ENCODE results near the gene GUCA2B. TPM values are rescaled to one million over a fixed set of nuclear protein-coding genes. Genes with fewer than 3 reads are reported as not detected.

The GUCA2B gene
- polyA plus RNA-seq, 3 donors, result not detected

DNA sequence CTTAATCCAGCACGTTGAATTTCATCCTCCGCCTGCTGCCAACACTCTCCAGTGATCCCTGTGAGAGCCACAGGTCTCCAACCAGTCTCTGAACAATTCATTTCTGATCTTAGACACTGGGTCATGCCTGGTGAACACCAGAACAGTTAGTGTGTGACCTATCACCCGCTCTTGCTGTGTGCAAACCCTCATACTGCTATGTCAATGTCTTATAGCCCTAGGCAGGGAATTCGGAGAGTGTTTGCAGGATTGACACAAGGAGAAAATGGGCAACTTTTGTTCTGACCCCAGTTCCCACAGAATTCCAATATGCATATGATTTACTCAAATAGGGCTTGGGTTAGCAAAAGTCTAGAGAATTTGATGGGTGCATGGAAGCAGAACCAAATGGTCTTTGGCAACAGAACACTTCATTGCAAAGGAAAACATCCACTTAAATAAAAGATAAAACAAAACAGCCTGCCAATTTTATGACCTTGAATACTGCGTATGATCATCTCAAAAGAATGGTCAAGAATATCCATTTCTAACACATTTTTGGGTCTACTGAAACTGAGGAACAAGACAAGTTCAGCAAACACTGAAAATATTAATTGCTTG lies 23.0 kb upstream of the GUCA2B start:
- no peaks in the 10 kb centered on the region for H4K20me1 ChIP-seq (ENCODE audit: insufficient read depth, low read length)
- no peaks in the 10 kb centered on the region for H3K79me2 ChIP-seq (ENCODE audit: insufficient read depth, low read length)
- H3K27me3 ChIP-seq (ENCODE audit: control insufficient read depth in 2 of 2, insufficient read depth in 2 of 2, low read length in 2 of 2), result no peaks in the 10 kb centered on the region
- H3K4me1 Mint-ChIP-seq, result no peaks in the 10 kb centered on the region
- no peaks in the 10 kb centered on the region for H3K4me1 ChIP-seq (ENCODE audit: control insufficient read depth in 1 of 2, insufficient read depth in 2 of 2, low read length in 2 of 2)
- H3K4me2 ChIP-seq (replicated peaks; ENCODE audit: extremely low read depth, low read length, poor library complexity, severe bottlenecking), result no peak overlapping the region
- H3K36me3 Mint-ChIP-seq, result no peaks in the 10 kb centered on the region
- no peaks in the 10 kb centered on the region for H3K36me3 ChIP-seq (replicated peaks in 1 of 2; ENCODE audit: control insufficient read depth in 1 of 2, insufficient read depth in 2 of 2, low read length in 2 of 2)
- no peak overlapping the region for H3K27ac ChIP-seq (ENCODE audit: low read depth in 1 of 2, low read length in 2 of 2)
- intact Hi-C loops (cut with micrococcal nuclease), result no loop called here
- 100% methylated on average over 2 of the region's 5 CpGs for WGBS (ENCODE audit: insufficient coverage)
- H3K27ac Mint-ChIP-seq, result no peak overlapping the region
- H2AFZ ChIP-seq (ENCODE audit: insufficient read depth, low read depth, low read length, poor library complexity, severe bottlenecking), result no peak overlapping the region
- H3K9me3 ChIP-seq (replicated peaks in 1 of 2; ENCODE audit: control insufficient read depth in 1 of 2, insufficient read depth in 1 of 2, low read length in 2 of 2), result no peaks in the 10 kb centered on the region
- peaks cover 0 to 2% (median 0%) of the 10 kb centered on the region in 7 donors for H3K9me3 Mint-ChIP-seq
- no peak overlapping the region for H3K4me3 Mint-ChIP-seq
- H3K4me3 ChIP-seq (replicated peaks in 1 of 3; ENCODE audit: low read depth in 2 of 3, low read length in 3 of 3), result no peak overlapping the region
- H3K9ac ChIP-seq (ENCODE audit: insufficient read depth, low read length, poor library complexity, severe bottlenecking), result no peak overlapping the region
- no peak for DNase-seq
- H3K27me3 Mint-ChIP-seq (ENCODE audit: low read depth in 3 of 3), result peaks cover 0 to 1% (median 0%) of the 10 kb centered on the region in 3 donors
- TF ChIP-seq, protein P1, sequence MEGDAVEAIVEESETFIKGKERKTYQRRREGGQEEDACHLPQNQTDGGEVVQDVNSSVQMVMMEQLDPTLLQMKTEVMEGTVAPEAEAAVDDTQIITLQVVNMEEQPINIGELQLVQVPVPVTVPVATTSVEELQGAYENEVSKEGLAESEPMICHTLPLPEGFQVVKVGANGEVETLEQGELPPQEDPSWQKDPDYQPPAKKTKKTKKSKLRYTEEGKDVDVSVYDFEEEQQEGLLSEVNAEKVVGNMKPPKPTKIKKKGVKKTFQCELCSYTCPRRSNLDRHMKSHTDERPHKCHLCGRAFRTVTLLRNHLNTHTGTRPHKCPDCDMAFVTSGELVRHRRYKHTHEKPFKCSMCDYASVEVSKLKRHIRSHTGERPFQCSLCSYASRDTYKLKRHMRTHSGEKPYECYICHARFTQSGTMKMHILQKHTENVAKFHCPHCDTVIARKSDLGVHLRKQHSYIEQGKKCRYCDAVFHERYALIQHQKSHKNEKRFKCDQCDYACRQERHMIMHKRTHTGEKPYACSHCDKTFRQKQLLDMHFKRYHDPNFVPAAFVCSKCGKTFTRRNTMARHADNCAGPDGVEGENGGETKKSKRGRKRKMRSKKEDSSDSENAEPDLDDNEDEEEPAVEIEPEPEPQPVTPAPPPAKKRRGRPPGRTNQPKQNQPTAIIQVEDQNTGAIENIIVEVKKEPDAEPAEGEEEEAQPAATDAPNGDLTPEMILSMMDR (IDR thresholded peaks at IDR 0.05), result no peak

- H3K9ac ChIP-seq (ENCODE audit: insufficient read depth, low read length, poor library complexity, severe bottlenecking), result no peak overlapping the region
- no peaks in the 10 kb centered on the region for H3K36me3 ChIP-seq (replicated peaks in 1 of 2; ENCODE audit: control insufficient read depth in 1 of 2, insufficient read depth in 2 of 2, low read length in 2 of 2)
- H3K4me1 ChIP-seq (ENCODE audit: control insufficient read depth in 1 of 2, insufficient read depth in 2 of 2, low read length in 2 of 2), result peaks cover 0 to 3% of the 10 kb centered on the region in 2 donors
- Mint-ChIP-seq H3K36me3 (no peaks in the 10 kb centered on the region), H3K27ac (no peak overlapping the region), H3K9me3 (peaks cover 0 to 2% (median under 1%) of the 10 kb centered on the region in 7 donors), H3K4me3 (no peak overlapping the region), H3K27me3 (ENCODE audit: low read depth in 3 of 3) (peaks cover 0 to 2% (median 1%) of the 10 kb centered on the region in 3 donors), H3K4me1 (peaks cover 6% of the 10 kb centered on the region)
- 95% methylated on average over 2 of the region's 5 CpGs for WGBS (ENCODE audit: insufficient coverage)
- H2AFZ ChIP-seq (ENCODE audit: insufficient read depth, low read depth, low read length, poor library complexity, severe bottlenecking), result no peak overlapping the region
- H3K27ac ChIP-seq (ENCODE audit: low read depth in 1 of 2, low read length in 2 of 2), result no peak overlapping the region
- DNase-seq, result no peak
- intact Hi-C loops (cut with micrococcal nuclease), result no loop called here
- TF ChIP-seq, protein P1 (IDR thresholded peaks at IDR 0.05), result no peak
- no peaks in the 10 kb centered on the region for H3K27me3 ChIP-seq (ENCODE audit: control insufficient read depth in 2 of 2, insufficient read depth in 2 of 2, low read length in 2 of 2)
- no peak overlapping the region for H3K4me3 ChIP-seq (replicated peaks in 1 of 3; ENCODE audit: low read depth in 2 of 3, low read length in 3 of 3)
- H3K9me3 ChIP-seq (replicated peaks in 1 of 2; ENCODE audit: control insufficient read depth in 1 of 2, insufficient read depth in 1 of 2, low read length in 2 of 2), result no peaks in the 10 kb centered on the region
- no peaks in the 10 kb centered on the region for H3K79me2 ChIP-seq (ENCODE audit: insufficient read depth, low read length)
- no peak overlapping the region for H3K4me2 ChIP-seq (replicated peaks; ENCODE audit: extremely low read depth, low read length, poor library complexity, severe bottlenecking)
- H4K20me1 ChIP-seq (ENCODE audit: insufficient read depth, low read length), result no peaks in the 10 kb centered on the region
These were observed 19.8 kb upstream of the GUCA2B start for GRCh38 chr1:42133390-42133789.
